ENCODE data around the gene GLI3. TPM values are rescaled to one million over a fixed set of nuclear protein-coding genes. Genes with fewer than 3 reads are reported as not detected.

Gene GLI3
- total and polyA plus RNA-seq, 2 of the 4 experiments (the other 2 are of a cell fraction) = 1.3 to 3.9 TPM

DNA sequence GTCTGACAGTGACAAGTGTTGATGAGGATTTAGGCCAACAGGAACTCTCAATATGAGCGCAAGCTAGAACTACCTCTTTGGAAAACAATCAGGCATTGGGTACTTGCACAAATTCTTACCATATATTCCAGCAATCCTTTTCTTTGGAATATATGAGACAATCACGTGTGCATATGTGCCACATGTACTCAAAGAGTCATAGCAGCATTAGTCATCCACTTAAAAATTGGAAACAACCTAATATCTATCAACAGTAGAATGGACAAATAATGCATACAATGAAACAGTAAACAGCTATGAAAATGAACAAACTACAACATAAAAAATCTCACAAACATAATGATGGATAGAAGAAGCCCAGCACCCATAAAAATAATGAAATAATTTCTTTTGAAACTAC, 179.7 kb downstream of the GLI3 start:
- no peak overlapping the region for H3K27ac ChIP-seq (ENCODE audit: insufficient read depth, low read length)
- no TSS peak for BruUV-seq (replicated peaks)
- no peak overlapping the region for H3K4me2 ChIP-seq (ENCODE audit: low read depth, low read length)
- H3K14ac ChIP-seq (replicated peaks; ENCODE audit: low read depth, low read length) = no peak overlapping the region
- no peak overlapping the region for H3K18ac ChIP-seq (ENCODE audit: low read depth, low read length)
- no peaks in the 10 kb centered on the region; a peak in 1 of 4 replicates for H3K79me1 ChIP-seq (ENCODE audit: low read depth in 1 of 2, low read length in 2 of 2)
- H2BK120ac ChIP-seq (ENCODE audit: low read depth, low read length) = no peak overlapping the region
- POLR2A ChIA-PET (ENCODE audit: unreplicated experiment) = no interaction called here
- no peaks in the 10 kb centered on the region; the same call in 1 of the 2 replicates for H3K36me3 ChIP-seq (ENCODE audit: control insufficient read depth, insufficient read depth, low read length)
- 0 out of 2 replicates have a peak, but pooled peaks cover 2% of the 10 kb centered on the region for H3K4me1 ChIP-seq (ENCODE audit: control insufficient read depth, insufficient read depth, low read length)
- WGBS, 2 experiments (ENCODE audit: extremely low coverage in 2 of 2, insufficient read length in 1 of 2) = no CpG with 5 or more reads among the region's 2 CpGs
- H3K56ac ChIP-seq (ENCODE audit: extremely low read depth, insufficient read depth, low read length) = no peak overlapping the region
- no peaks in the 10 kb centered on the region for H3K9me3 ChIP-seq (ENCODE audit: control insufficient read depth, insufficient read depth, low read length)
- TF ChIP-seq RFX5 (IDR thresholded peaks at IDR 0.05; ENCODE audit: low read depth, low read length) = no peak
- TF ChIP-seq, protein P1, sequence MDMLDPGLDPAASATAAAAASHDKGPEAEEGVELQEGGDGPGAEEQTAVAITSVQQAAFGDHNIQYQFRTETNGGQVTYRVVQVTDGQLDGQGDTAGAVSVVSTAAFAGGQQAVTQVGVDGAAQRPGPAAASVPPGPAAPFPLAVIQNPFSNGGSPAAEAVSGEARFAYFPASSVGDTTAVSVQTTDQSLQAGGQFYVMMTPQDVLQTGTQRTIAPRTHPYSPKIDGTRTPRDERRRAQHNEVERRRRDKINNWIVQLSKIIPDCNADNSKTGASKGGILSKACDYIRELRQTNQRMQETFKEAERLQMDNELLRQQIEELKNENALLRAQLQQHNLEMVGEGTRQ (IDR thresholded peaks at IDR 0.05; ENCODE audit: low read depth, low read length) = 0 out of 2 replicates have a peak, but pooled peaks have one; percentile 21
- H3K27me3 ChIP-seq (ENCODE audit: control insufficient read depth, insufficient read depth, low read length) = no peaks in the 10 kb centered on the region
- CTCF ChIA-PET = no interaction called here
- H2AK9ac ChIP-seq (replicated peaks; ENCODE audit: low read depth, low read length, poor library complexity) = no peak overlapping the region
- in situ Hi-C loops (cut with MboI; ENCODE audit: low sequenced_read_pairs) (no loop called here), dilution Hi-C loops (cut with HindIII; ENCODE audit: low sequenced_read_pairs, unreplicated experiment) (no loop called here), intact Hi-C loops (cut with micrococcal nuclease) (no loop called here)
- no peak overlapping the region for H3K9ac ChIP-seq (ENCODE audit: low read depth, low read length)
- H3K4me3 ChIP-seq (ENCODE audit: insufficient read depth, low read depth, low read length) = no peak overlapping the region
- H3K9me1 ChIP-seq (ENCODE audit: insufficient read depth, low read length) = no peaks in the 10 kb centered on the region; the same call in 1 of the 2 replicates
- H4K20me1 ChIP-seq (ENCODE audit: insufficient read depth, low read length) = no peaks in the 10 kb centered on the region
- H4K91ac ChIP-seq (ENCODE audit: insufficient read depth, low read depth, low read length) = no peak overlapping the region
- H4K5ac ChIP-seq (ENCODE audit: low read depth, low read length) = no peak overlapping the region
- ATAC-seq (ENCODE audit: low read depth) = no peak
- no peak overlapping the region for H2AFZ ChIP-seq (replicated peaks; ENCODE audit: low read length, poor library complexity)
- H2BK5ac ChIP-seq (ENCODE audit: low read depth, low read length, poor library complexity, severe bottlenecking) = no peak overlapping the region
- H2BK15ac ChIP-seq (ENCODE audit: low read depth, low read length) = no peak overlapping the region
- no peak for DNase-seq
- no peak overlapping the region for H3K4ac ChIP-seq (ENCODE audit: low read depth, low read length)
- no peak overlapping the region for H4K8ac ChIP-seq (ENCODE audit: low read depth in 2 of 2, low read length in 2 of 2)
- no peak overlapping the region for H2BK20ac ChIP-seq (ENCODE audit: low read depth, low read length)
- no peak overlapping the region for H2AK5ac ChIP-seq (ENCODE audit: low read depth, low read length)
- no peak overlapping the region for H3K23ac ChIP-seq (ENCODE audit: low read depth, low read length)

Data from IMR-90 (cell line).